ENCODE measurements around the gene HIGD1A.
A peak's percentile ranks its signal among the peaks of the same experiment; 100 is the strongest.

The HIGD1A gene

DNA sequence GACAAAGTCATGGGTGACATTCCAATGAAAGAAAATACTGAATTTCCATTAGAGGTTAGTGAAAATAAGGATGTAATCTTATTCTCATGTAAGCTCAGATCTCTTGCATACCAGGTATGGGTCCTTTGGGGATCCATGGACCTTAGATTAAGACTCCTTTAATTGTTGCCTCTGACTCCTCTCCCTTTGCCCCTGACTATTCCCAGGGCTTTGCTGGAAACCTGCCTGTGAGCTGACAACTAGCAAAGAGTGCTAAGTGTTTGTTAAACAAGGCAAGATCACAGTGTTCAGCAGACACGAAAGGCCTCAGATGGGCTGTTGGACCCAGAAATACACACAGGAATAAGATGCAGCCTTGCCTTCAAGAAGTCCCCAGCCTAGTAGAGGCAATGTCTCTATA is 37.0 kb upstream of the HIGD1A start:
- in situ Hi-C loops (cut with HindIII; ENCODE audit: low pct_unique_long_range_greater_than_20kb, low sequenced_read_pairs), result no loop called here
- TF ChIP-seq JUND (IDR thresholded peaks at IDR 0.05; ENCODE audit: low read depth), result no peak
- no peak for DNase-seq (ENCODE audit: low read depth in 1 of 2, low spot score in 1 of 2)

DNA sequence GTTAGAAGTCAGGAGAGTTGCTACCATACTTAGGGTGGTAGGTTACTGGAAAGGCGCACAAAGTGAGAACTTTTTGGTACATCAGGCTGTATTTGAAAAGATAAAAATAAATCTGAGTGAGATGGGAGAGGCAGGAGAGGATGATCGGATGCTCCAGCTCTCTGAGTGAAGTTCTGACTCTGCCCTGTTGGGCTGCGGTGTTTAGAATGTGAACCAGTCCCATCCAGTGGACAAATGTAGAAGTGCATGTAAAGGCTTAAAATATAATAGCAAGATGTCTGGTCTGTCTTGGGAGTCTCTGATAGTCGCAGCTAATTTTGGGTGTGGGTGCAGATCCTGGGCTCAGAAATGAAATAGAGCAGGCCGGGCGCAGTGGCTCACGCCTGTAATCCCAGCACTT is 35.3 kb upstream of the HIGD1A start:
- TF ChIP-seq JUND (IDR thresholded peaks at IDR 0.05; ENCODE audit: low read depth), result no peak
- DNase-seq (ENCODE audit: low read depth in 1 of 2, low spot score in 1 of 2), result peak; percentile 56 to 88
- in situ Hi-C loops (cut with HindIII; ENCODE audit: low pct_unique_long_range_greater_than_20kb, low sequenced_read_pairs), result no loop called here

DNA sequence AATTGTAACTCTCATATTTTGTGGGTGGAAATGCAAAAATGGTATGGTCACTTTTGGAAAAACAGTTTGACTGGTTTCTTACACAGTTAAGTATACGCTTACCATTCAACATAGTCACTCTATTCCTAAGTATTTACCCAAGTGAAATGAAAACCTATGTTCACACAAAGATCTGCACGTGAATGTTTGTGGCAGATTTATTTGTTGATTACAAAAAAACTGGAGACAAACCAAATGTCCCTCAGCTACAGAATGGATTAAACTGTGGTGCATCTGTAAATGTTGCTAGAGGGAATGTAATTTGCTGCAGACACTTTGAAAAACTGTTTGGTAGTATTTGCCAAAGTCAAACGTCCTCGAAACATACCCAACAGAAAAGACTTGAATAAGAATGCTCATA is 34.3 kb upstream of the HIGD1A start:
- DNase-seq (ENCODE audit: low read depth in 1 of 2, low spot score in 1 of 2), result peak in 1 of 2 experiments; percentile 59
- in situ Hi-C loops (cut with HindIII; ENCODE audit: low pct_unique_long_range_greater_than_20kb, low sequenced_read_pairs), result no loop called here
- TF ChIP-seq JUND (IDR thresholded peaks at IDR 0.05; ENCODE audit: low read depth), result 0 out of 2 replicates have a peak, but pooled peaks have one; percentile 5

DNA sequence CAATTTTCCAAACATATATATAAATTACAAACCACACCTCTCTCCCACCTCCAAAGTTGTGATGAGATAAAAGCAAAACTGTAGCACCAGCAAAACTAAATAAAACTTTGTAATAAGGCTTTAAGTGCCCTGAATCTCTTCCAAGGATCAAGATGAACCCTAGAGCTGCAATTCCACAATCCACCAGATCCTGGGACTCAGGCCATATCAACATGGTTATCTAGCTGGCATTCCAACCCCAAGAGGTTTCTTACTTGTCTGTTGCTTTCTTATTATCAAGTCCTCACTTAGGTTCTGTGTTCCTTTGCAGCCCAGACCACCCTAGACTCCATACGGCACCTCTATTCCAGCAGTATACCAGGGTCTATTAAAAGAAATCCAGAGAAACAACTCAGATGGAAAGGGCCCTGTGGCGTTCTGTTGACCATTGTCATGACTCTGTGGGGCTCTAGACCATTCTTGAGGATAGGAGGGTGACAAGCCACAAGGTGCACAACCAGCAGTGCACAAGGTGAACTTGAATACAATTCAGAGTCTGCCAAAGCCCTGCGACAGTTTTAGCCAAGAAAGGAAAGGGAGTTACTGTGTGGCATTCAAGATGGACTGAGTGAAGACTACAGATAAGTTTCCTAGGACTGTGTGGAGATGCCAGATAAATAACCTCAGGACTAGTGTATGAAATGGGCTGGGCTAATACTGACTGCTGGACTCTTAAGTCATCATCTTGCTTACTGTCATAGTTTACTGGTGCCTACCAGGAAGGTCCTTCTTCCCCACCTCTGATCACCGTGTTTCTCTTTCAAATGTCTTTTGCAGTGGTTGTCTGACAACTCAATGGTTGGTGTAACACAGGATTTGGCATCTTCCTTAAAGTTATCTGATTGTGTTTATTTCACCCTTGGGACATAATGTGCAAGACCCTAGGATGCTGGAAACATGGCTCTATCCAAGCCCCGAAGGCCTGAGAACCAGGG is 32.1 kb upstream of the HIGD1A start:
- in situ Hi-C loops (cut with HindIII; ENCODE audit: low pct_unique_long_range_greater_than_20kb, low sequenced_read_pairs), result no loop called here
- DNase-seq (ENCODE audit: low read depth in 1 of 2, low spot score in 1 of 2), result peak in 1 of 2 experiments; percentile 57
- TF ChIP-seq JUND (IDR thresholded peaks at IDR 0.05; ENCODE audit: low read depth), result no peak

DNA sequence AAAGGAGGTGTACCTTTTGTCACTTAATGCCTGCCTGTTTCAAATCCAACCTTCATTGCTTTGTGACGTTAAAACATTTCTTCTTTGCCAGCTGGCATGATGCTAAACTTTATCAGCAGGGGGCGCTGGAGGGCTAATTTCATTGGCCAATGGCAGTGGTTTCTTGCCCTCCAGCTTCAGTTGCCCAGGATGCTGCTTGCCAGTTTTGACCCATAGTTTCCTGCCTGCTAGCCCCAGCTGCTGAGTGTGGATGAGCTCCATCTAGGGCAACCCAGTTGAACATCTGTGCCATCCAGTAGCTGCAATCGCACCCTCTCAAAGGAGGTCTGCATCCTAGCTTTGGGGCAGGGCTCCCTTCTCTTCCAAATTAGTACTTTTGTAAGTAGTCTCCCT is 27.0 kb upstream of the HIGD1A start:
- no peak for TF ChIP-seq JUND (IDR thresholded peaks at IDR 0.05; ENCODE audit: low read depth)
- in situ Hi-C loops (cut with HindIII; ENCODE audit: low pct_unique_long_range_greater_than_20kb, low sequenced_read_pairs), result no loop called here
- DNase-seq (ENCODE audit: low read depth in 1 of 2, low spot score in 1 of 2), result peak; percentile 18 to 84

GRCh38 chr3:42830437-42831320 is 26.4 kb upstream of the HIGD1A start:
- DNase-seq (ENCODE audit: low read depth in 1 of 2, low spot score in 1 of 2), result peak; percentile 31 to 79
- TF ChIP-seq JUND (IDR thresholded peaks at IDR 0.05; ENCODE audit: low read depth), result no peak
- in situ Hi-C loops (cut with HindIII; ENCODE audit: low pct_unique_long_range_greater_than_20kb, low sequenced_read_pairs), result no loop called here

DNA sequence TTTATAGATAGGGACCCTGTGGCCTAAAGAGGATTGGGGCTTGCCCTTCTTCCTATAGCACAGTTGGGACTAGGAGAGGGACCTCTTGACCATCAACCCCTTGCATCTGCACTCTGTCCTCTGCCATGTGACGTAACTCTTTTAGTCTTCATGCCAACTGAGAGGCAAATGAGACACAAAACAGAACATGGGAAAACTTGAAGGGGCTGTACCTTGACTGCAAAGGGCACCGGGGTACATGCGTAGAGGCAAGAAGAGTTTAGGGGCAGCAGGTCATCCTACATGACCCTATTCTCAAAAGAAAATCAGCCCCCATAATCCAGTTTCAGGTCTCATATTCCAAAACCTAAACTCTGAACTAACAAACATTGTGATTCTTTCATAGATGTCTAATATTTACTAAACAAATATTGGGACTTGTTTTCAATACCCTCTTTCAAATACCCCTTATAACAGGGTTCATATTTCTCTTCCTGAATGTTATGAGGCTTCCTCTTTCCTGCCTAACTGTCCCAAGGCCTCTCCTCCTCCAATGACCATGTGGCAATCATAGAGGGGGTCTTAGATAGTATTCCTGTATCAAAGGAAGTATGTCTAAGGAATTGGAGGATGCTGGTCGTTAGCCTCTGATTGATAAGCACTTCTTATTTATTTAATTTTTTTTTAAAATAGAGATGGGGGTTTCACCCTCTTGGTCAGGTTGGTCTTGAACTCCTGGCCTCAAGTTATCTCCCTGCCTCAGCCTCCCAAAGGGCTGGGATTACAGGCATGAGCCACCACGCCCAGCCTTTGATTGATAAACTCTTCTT is 25.5 kb upstream of the HIGD1A start:
- in situ Hi-C loops (cut with HindIII; ENCODE audit: low pct_unique_long_range_greater_than_20kb, low sequenced_read_pairs), result no loop called here
- no peak for DNase-seq (ENCODE audit: low read depth in 1 of 2, low spot score in 1 of 2)
- TF ChIP-seq JUND (IDR thresholded peaks at IDR 0.05; ENCODE audit: low read depth), result no peak

- in situ Hi-C loops (cut with HindIII; ENCODE audit: low pct_unique_long_range_greater_than_20kb, low sequenced_read_pairs), result no loop called here
- no peak for TF ChIP-seq JUND (IDR thresholded peaks at IDR 0.05; ENCODE audit: low read depth)
- no peak for DNase-seq (ENCODE audit: low read depth in 1 of 2, low spot score in 1 of 2)
Measured at GRCh38 chr3:42829083-42829627, 24.9 kb upstream of the HIGD1A start.

DNA sequence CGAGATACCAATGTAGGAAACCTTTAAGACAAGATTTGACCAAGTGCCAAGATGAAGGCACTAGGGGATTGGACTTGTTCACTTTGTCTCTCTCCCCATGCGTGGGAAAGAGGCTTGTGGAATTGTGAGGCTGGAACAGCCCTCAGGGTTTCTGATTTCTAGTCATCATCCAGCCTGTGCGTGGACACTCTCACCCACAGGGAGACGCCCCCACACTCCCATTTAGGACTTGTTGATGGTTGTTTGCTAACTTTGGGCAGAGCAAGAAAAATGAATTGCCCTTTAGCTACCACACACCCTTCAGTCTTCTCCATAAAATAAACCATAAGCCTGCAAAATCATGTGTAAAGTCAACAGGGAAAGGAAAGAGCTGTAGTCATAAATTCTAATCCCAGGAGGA is 23.4 kb upstream of the HIGD1A start:
- DNase-seq (ENCODE audit: low read depth in 1 of 2, low spot score in 1 of 2), result peak in 1 of 2 experiments; percentile 38
- no peak for TF ChIP-seq JUND (IDR thresholded peaks at IDR 0.05; ENCODE audit: low read depth)
- in situ Hi-C loops (cut with HindIII; ENCODE audit: low pct_unique_long_range_greater_than_20kb, low sequenced_read_pairs), result no loop called here

- in situ Hi-C loops (cut with HindIII; ENCODE audit: low pct_unique_long_range_greater_than_20kb, low sequenced_read_pairs), result no loop called here
- DNase-seq (ENCODE audit: low read depth in 1 of 2, low spot score in 1 of 2), result no peak
- no peak for TF ChIP-seq JUND (IDR thresholded peaks at IDR 0.05; ENCODE audit: low read depth)
Measured at GRCh38 chr3:42827023-42827422, 22.7 kb upstream of the HIGD1A start.

- in situ Hi-C loops (cut with HindIII; ENCODE audit: low pct_unique_long_range_greater_than_20kb, low sequenced_read_pairs), result no loop called here
- no peak for DNase-seq (ENCODE audit: low read depth in 1 of 2, low spot score in 1 of 2)
- TF ChIP-seq JUND (IDR thresholded peaks at IDR 0.05; ENCODE audit: low read depth), result no peak
Measured at GRCh38 chr3:42826141-42826540, 21.9 kb upstream of the HIGD1A start.

DNA sequence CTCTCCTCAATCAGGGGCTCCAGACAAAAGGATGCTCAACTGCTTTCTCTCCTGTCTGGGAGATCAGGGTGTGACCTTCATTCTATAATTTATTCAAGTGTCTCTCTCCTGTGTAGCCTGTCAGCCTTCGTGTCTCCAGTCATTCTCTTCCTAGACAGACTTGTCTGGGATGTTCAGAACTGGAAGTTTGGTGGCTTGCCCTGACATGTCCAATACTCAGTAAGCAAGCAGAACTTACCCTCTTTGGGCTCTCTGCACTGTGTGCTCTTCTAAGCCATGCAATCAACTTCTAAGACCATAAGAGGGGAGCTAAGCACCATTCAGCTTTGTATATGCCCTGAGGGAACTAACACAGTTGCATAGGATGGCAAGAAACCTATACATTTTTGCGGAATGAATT is 19.1 kb upstream of the HIGD1A start:
- DNase-seq (ENCODE audit: low read depth in 1 of 2, low spot score in 1 of 2), result peak in 1 of 2 experiments; percentile 84
- no peak for TF ChIP-seq JUND (IDR thresholded peaks at IDR 0.05; ENCODE audit: low read depth)
- in situ Hi-C loops (cut with HindIII; ENCODE audit: low pct_unique_long_range_greater_than_20kb, low sequenced_read_pairs), result no loop called here
